Measurements from ENCODE around the gene AUH. TPM values are rescaled to one million over a fixed set of nuclear protein-coding genes. Genes with fewer than 3 reads are reported as not detected.

The AUH gene
- total RNA-seq, 1 experiment from 2014 or later, result 29.0 TPM

GRCh38 chr9:91289244-91289643 is 72.5 kb downstream of the AUH start:
- no peak overlapping the region for H3K9ac ChIP-seq (ENCODE audit: low read length)
- BruUV-seq (replicated peaks), result no TSS peak
- RAD21 ChIA-PET (ENCODE audit: low non-redundant PET in 1 of 2, low total read pairs in 2 of 2, uncharacterized antibody in 2 of 2, unreplicated experiment in 2 of 2), result no interaction called here
- H3K79me2 ChIP-seq (ENCODE audit: insufficient read depth, low read length), result no peaks in the 10 kb centered on the region
- H2AFZ ChIP-seq (ENCODE audit: low read depth, low read length, poor library complexity, severe bottlenecking), result no peak overlapping the region
- no peaks in the 10 kb centered on the region for H3K9me2 ChIP-seq (ENCODE audit: insufficient read depth)
- intact Hi-C loops (cut with micrococcal nuclease), result no loop called here
- DNase-seq (ENCODE audit: low read depth, low spot score), result no peak
- H3K4me1 ChIP-seq (ENCODE audit: control insufficient read depth in 1 of 2, insufficient read depth in 2 of 2, low read length in 2 of 2), result peaks cover 3 to 5% of the 10 kb centered on the region in 2 experiments; a peak in 2 of 4 replicates
- POLR2A ChIA-PET, result no interaction called here
- H3K27me3 ChIP-seq (ENCODE audit: insufficient read depth, low read length), result no peaks in the 10 kb centered on the region
- H3K4me3 ChIP-seq (replicated peaks in 1 of 2; ENCODE audit: low read depth in 1 of 2, low read length in 2 of 2), result no peak overlapping the region
- H3K27ac ChIP-seq (ENCODE audit: low read depth, low read length), result no peak overlapping the region
- CTCF ChIA-PET, result no interaction called here
- no peak for ATAC-seq
- TF ChIP-seq TCF7L2 (IDR thresholded peaks at IDR 0.05; ENCODE audit: borderline replicate concordance, extremely low read depth, insufficient read depth, insufficient read length), result no peak
- TF ChIP-seq, protein P1, sequence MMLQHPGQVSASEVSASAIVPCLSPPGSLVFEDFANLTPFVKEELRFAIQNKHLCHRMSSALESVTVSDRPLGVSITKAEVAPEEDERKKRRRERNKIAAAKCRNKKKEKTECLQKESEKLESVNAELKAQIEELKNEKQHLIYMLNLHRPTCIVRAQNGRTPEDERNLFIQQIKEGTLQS (IDR thresholded peaks at IDR 0.05), result no peak
- TF ChIP-seq REST (IDR thresholded peaks at IDR 0.05; ENCODE audit: low read depth), result no peak
- TF ChIP-seq ZBTB33 (IDR thresholded peaks at IDR 0.05; ENCODE audit: extremely low read depth, insufficient replicate concordance, low read length), result no peak
- no peak for TF ChIP-seq SIN3A (IDR thresholded peaks at IDR 0.05; ENCODE audit: low read depth)
- TF ChIP-seq RAD21 (IDR thresholded peaks at IDR 0.05; ENCODE audit: low read depth), result no peak
- no peak for TF ChIP-seq FOSL1 (IDR thresholded peaks at IDR 0.05; ENCODE audit: low read depth)
- no peak for TF ChIP-seq MAX (IDR thresholded peaks at IDR 0.05)
- TF ChIP-seq YY1 (IDR thresholded peaks at IDR 0.05; ENCODE audit: extremely low read depth, insufficient replicate concordance, low read depth, low read length), result no peak
- TF ChIP-seq EZH2phosphoT487 (IDR thresholded peaks at IDR 0.05; ENCODE audit: borderline replicate concordance), result no peak
- TF ChIP-seq SRF (IDR thresholded peaks at IDR 0.05; ENCODE audit: low read depth), result no peak
- TF ChIP-seq SP1 (IDR thresholded peaks at IDR 0.05; ENCODE audit: low read depth), result no peak
- H3K36me3 ChIP-seq (ENCODE audit: control insufficient read depth in 1 of 2, insufficient read depth in 2 of 2, low read length in 2 of 2), result no peaks in the 10 kb centered on the region
- H4K20me1 ChIP-seq (ENCODE audit: insufficient read depth), result no peaks in the 10 kb centered on the region
- no peaks in the 10 kb centered on the region for H3K9me3 ChIP-seq (ENCODE audit: control insufficient read depth in 1 of 2, insufficient read depth in 1 of 2, low read depth in 1 of 2, low read length in 2 of 2)
- H3K4me2 ChIP-seq (ENCODE audit: low read length), result no peak overlapping the region

Data from HCT116 (cell line).